Activated T-helper 1 cell treated with anti-CD3 and anti-CD28 coated beads, Interleukin-12 subunit alpha, Interleukin-12 subunit beta, Interleukin-2, Interleukin-4 antibody, amounts not matched to agents 30 ng/mL and 10 ng/mL and 1 ng/mL, durations not matched to agents 14 hours and 24 hours and 36 hours (primary cell): Measurements from ENCODE around the gene SH3BP5. TPM values are rescaled to one million over a fixed set of nuclear protein-coding genes. Genes with fewer than 3 reads are reported as not detected.

ENCODE experiments used
- DNase-seq: peaks from one replicate; pipeline ENCODE4 v3.0.0; 2021; ENCODE audit warnings: low spot score
- H3K27ac Mint-ChIP-seq: one replicate; pipeline ENCODE4 v1.8.0; 2021; ENCODE audit warnings: mild to moderate bottlenecking, mixed read lengths
- H3K27me3 Mint-ChIP-seq: one replicate; pipeline ENCODE4 v1.8.0; 2022; ENCODE audit warnings: mild to moderate bottlenecking, moderate library complexity, mixed read lengths; ENCODE audit not compliant: insufficient read depth
- H3K36me3 Mint-ChIP-seq: one replicate; pipeline ENCODE4 v1.8.0; 2021; ENCODE audit warnings: low read depth, mixed read lengths
- H3K4me1 Mint-ChIP-seq: one replicate; pipeline ENCODE4 v1.8.0; 2021; ENCODE audit warnings: low read depth, mixed read lengths
- H3K4me3 Mint-ChIP-seq: one replicate; pipeline ENCODE4 v1.8.0; 2021; ENCODE audit warnings: mild to moderate bottlenecking, moderate library complexity, mixed read lengths
- H3K9me3 Mint-ChIP-seq: one replicate; pipeline ENCODE4 v1.8.0; 2021; ENCODE audit warnings: mixed read lengths
- intact Hi-C: fragments of 100-400 bp; cut with micrococcal nuclease; formaldehyde crosslinking; loops from one replicate; pipeline ENCODE4 v1.15.1; 2024
- total RNA-seq: library from RNA; stranded (reverse); gene quantifications from 2 replicates; pipeline ENCODE4 v1.2.3, GENCODE V29; 2022

The SH3BP5 gene
- total RNA-seq, 1 donor from 2014 or later: 30.3 TPM

DNA sequence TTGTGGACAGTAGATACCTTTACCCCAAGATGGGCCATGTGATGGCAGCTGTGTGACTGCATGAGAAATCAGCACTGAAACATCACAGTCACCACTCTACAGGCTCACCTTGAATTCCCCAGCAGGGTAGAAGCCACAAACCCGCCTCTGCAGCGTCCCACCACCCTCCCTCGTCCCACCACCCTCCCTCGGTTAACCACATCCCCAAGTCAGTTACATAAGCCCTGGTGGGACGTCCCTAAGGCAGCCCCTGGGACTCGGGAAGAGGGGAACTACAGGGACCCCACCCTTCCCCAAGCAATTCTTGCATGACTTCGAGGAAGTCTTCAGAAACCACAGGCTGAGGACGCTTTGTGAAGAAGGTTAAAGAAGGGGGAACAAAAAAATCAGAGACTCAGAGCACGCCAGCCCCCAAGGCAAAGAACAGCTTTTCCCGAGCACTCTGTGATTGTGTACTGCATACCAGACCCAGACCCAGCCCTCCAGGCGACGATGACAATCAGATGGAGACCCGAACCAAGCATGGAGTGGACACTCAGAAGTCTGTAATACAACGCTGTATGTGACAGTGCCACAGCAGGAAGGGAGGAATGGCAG lies 60.5 kb downstream of the SH3BP5 start:
- Mint-ChIP-seq H3K4me1 (peaks cover 86% of the 10 kb centered on the region), H3K27me3 (no peaks in the 10 kb centered on the region), H3K36me3 (peaks cover 29% of the 10 kb centered on the region), H3K27ac (peak overlapping the region; percentile 87), H3K4me3 (peak overlapping the region; percentile 67), H3K9me3 (peaks cover 3% of the 10 kb centered on the region)
- intact Hi-C loops: loop anchor here (1.0 to 10.0 kb wide), 2 partner anchors 20 to 1243 kb away; partner anchors contain the start of gene RFTN1
- DNase-seq: peak; percentile 79

DNA sequence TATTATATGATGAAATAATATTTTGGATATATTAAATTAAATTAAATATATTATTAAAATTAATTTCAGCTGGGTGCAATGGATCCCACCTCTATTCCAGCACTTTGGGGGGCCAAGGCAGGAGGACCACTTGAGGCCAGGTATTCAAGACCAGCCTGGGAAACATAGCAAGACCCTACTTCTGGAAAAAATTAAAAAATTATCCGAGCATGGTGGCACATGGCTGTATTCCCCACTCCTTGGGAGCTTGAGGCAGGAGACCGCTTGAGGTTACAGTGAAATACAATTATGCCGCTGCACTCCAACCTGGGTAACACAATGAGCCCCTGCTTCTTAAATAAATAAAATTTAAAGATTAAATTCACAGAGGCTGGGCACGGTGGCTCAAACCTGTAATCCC lies 61.4 kb downstream of the SH3BP5 start:
- Mint-ChIP-seq H3K27me3 (no peaks in the 10 kb centered on the region), H3K27ac (no peak overlapping the region), H3K36me3 (peaks cover 34% of the 10 kb centered on the region), H3K4me1 (peaks cover 89% of the 10 kb centered on the region), H3K9me3 (peaks cover 3% of the 10 kb centered on the region), H3K4me3 (no peak overlapping the region)
- DNase-seq: no peak
- intact Hi-C loops: loop anchor here (10.0 kb wide), 1 partner anchor 1244 kb away; the partner anchor contains the start of gene RFTN1

- H3K4me1 Mint-ChIP-seq: peaks cover 85% of the 10 kb centered on the region
- peak overlapping the region; percentile 84 for H3K27ac Mint-ChIP-seq
- no peaks in the 10 kb centered on the region for H3K9me3 Mint-ChIP-seq
- DNase-seq: peak; percentile 87
- H3K36me3 Mint-ChIP-seq: peaks cover 27% of the 10 kb centered on the region
- peak overlapping the region; percentile 65 for H3K4me3 Mint-ChIP-seq
- intact Hi-C loops: loop anchor here (1.0 to 10.0 kb wide), 7 partner anchors 41 to 331 kb away; partner anchors contain the start of genes BTD, CAPN7, EAF1 and HACL1
- no peaks in the 10 kb centered on the region for H3K27me3 Mint-ChIP-seq
These were observed 63.0 kb downstream of the SH3BP5 start for GRCh38 chr3:15269091-15269989.

- peaks cover 73% of the 10 kb centered on the region for H3K4me1 Mint-ChIP-seq
- no peaks in the 10 kb centered on the region for H3K9me3 Mint-ChIP-seq
- peak; percentile 74 for DNase-seq
- no peaks in the 10 kb centered on the region for H3K27me3 Mint-ChIP-seq
- no peak overlapping the region for H3K27ac Mint-ChIP-seq
- peaks cover 24% of the 10 kb centered on the region for H3K36me3 Mint-ChIP-seq
- no peak overlapping the region for H3K4me3 Mint-ChIP-seq
- intact Hi-C loops: loop anchor here (1.0 to 10.0 kb wide), 7 partner anchors 64 to 333 kb away; partner anchors contain the start of genes BTD, HACL1 and SH3BP5
These were observed 64.3 kb downstream of the SH3BP5 start for GRCh38 chr3:15268033-15268631.

DNA sequence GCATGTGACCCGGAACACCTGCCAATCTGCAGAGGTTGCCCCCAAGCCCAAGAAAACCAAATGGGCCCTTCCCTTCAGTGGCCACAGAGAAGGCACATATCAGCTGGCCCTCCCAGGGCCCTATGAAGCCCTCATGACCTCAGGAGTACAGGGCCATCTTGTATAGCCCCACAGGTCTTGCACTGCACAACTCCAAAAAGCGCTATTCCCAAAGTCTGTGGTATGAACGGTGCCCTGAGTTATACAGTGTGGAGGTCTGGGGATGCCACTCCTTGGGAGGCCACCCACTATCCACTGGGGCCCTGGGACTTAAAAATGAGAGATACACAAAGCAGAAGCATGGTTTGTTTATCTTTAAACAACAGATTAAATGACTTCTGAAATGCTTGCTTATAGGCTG lies 64.9 kb downstream of the SH3BP5 start:
- Mint-ChIP-seq H3K27ac (no peak overlapping the region), H3K36me3 (peaks cover 21% of the 10 kb centered on the region), H3K27me3 (no peaks in the 10 kb centered on the region), H3K4me3 (no peak overlapping the region), H3K4me1 (peaks cover 67% of the 10 kb centered on the region), H3K9me3 (no peaks in the 10 kb centered on the region)
- intact Hi-C loops: loop anchor here (5.0 to 10.0 kb wide), 2 partner anchors 163 to 270 kb away; no protein-coding TSS in a partner anchor
- DNase-seq: no peak

GRCh38 chr3:15266510-15267376 lies 65.6 kb downstream of the SH3BP5 start:
- H3K27me3 Mint-ChIP-seq: no peaks in the 10 kb centered on the region
- peaks cover 21% of the 10 kb centered on the region for H3K36me3 Mint-ChIP-seq
- H3K9me3 Mint-ChIP-seq: no peaks in the 10 kb centered on the region
- no peak overlapping the region for H3K27ac Mint-ChIP-seq
- no peak overlapping the region for H3K4me3 Mint-ChIP-seq
- H3K4me1 Mint-ChIP-seq: peaks cover 60% of the 10 kb centered on the region
- no peak for DNase-seq
- intact Hi-C loops: loop anchor here (5.0 to 10.0 kb wide), 2 partner anchors 162 to 271 kb away; no protein-coding TSS in a partner anchor

GRCh38 chr3:15265655-15266509 lies 66.5 kb downstream of the SH3BP5 start:
- peaks cover 28% of the 10 kb centered on the region for H3K36me3 Mint-ChIP-seq
- H3K27me3 Mint-ChIP-seq: no peaks in the 10 kb centered on the region
- no peak overlapping the region for H3K4me3 Mint-ChIP-seq
- H3K27ac Mint-ChIP-seq: peak overlapping the region; percentile 53
- intact Hi-C loops: loop anchor here (5.0 to 10.0 kb wide), 2 partner anchors 161 to 271 kb away; no protein-coding TSS in a partner anchor
- no peak for DNase-seq
- H3K9me3 Mint-ChIP-seq: no peaks in the 10 kb centered on the region
- H3K4me1 Mint-ChIP-seq: peaks cover 64% of the 10 kb centered on the region

DNA sequence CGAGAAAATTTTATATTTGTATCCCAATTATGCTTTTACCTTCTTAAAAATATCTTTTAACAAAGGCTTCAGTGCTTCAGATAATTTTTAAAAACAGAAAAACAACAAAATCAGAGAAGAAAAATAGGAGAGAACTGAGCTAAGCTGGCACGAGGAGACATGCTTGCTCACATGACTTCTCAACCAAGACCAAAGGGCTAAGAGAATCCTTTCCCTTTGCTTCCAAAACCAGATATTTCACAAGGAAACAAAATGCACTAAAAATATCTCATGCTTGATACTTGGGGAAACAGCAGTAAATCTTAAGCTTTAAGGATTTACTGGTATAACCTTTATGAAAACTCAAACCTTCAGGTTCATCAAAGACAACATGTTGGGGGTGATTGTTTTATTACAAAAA lies 67.9 kb downstream of the SH3BP5 start:
- peaks cover 60% of the 10 kb centered on the region for H3K4me1 Mint-ChIP-seq
- no peaks in the 10 kb centered on the region for H3K27me3 Mint-ChIP-seq
- no peak for DNase-seq
- no peak overlapping the region for H3K4me3 Mint-ChIP-seq
- intact Hi-C loops: loop anchor here (10.0 kb wide), 1 partner anchor 160 kb away; no protein-coding TSS in a partner anchor
- no peak overlapping the region for H3K27ac Mint-ChIP-seq
- no peaks in the 10 kb centered on the region for H3K9me3 Mint-ChIP-seq
- H3K36me3 Mint-ChIP-seq: peaks cover 37% of the 10 kb centered on the region

DNA sequence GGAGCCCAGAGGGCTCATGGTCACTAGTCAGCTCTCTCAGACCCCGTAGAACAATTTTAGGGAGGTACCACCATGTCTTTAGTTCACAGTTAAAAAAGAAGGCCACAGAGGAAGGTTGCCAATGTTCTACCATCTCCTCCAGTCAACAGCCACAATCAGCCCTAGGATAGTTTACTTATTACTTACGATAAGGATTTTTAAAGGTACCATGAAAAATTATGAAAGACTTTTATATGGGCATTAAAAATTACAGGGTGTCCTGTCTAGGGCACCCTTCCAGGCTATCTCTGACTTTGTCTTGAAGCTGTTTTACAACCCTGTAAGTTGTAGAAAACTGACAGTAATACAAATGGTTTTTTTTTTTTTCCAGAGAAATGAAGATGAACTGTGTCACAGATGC lies 68.5 kb downstream of the SH3BP5 start:
- Mint-ChIP-seq H3K4me1 (peaks cover 57% of the 10 kb centered on the region), H3K27ac (no peak overlapping the region), H3K27me3 (no peaks in the 10 kb centered on the region), H3K4me3 (no peak overlapping the region), H3K9me3 (no peaks in the 10 kb centered on the region), H3K36me3 (peaks cover 36% of the 10 kb centered on the region)
- intact Hi-C loops: loop anchor here (10.0 kb wide), 1 partner anchor 159 kb away; no protein-coding TSS in a partner anchor
- no peak for DNase-seq

- intact Hi-C loops: loop anchor here (10.0 kb wide), 1 partner anchor 158 kb away; no protein-coding TSS in a partner anchor
- no peak overlapping the region for H3K27ac Mint-ChIP-seq
- H3K27me3 Mint-ChIP-seq: no peaks in the 10 kb centered on the region
- no peaks in the 10 kb centered on the region for H3K9me3 Mint-ChIP-seq
- H3K36me3 Mint-ChIP-seq: peaks cover 39% of the 10 kb centered on the region
- peaks cover 51% of the 10 kb centered on the region for H3K4me1 Mint-ChIP-seq
- DNase-seq: no peak
- H3K4me3 Mint-ChIP-seq: no peak overlapping the region
These were observed 69.3 kb downstream of the SH3BP5 start for GRCh38 chr3:15263120-15263519.

GRCh38 chr3:15262021-15262420 lies 70.4 kb downstream of the SH3BP5 start:
- H3K9me3 Mint-ChIP-seq: no peaks in the 10 kb centered on the region

More at GRCh38 chr3:15262021-15262420, 70.4 kb downstream of the SH3BP5 start:
- Mint-ChIP-seq H3K4me1 (peaks cover 44% of the 10 kb centered on the region), H3K36me3 (peaks cover 45% of the 10 kb centered on the region), H3K27ac (no peak overlapping the region), H3K27me3 (no peaks in the 10 kb centered on the region), H3K4me3 (no peak overlapping the region)
- intact Hi-C loops: loop anchor here (10.0 kb wide), 1 partner anchor 157 kb away; no protein-coding TSS in a partner anchor
- no peak for DNase-seq
